HL-60 (cell line): ENCODE measurements around the gene TIMP3.
"Not testable (repeated sequence)": the region's sequence is repeated elsewhere in the genome, so short reads cannot be mapped to it uniquely, and the experiment has no call there.

Source experiments
- CTCF ChIP-seq: IDR thresholded peaks from one replicate; pipeline ENCODE4 v1.5.1; 2011; ENCODE audit warnings: low read length, control low read depth, inconsistent platforms; ENCODE audit not compliant: insufficient read depth
- GABPA ChIP-seq: IDR thresholded peaks from 2 replicates; pipeline ENCODE4 v1.6.1; 2012; ENCODE audit warnings: low read depth
- POLR2AphosphoS5 ChIP-seq: IDR thresholded peaks from 2 replicates; pipeline ENCODE4 v1.6.1; 2012; ENCODE audit warnings: low read depth
- REST ChIP-seq: IDR thresholded peaks from 2 replicates; pipeline ENCODE4 v1.6.1; 2012; ENCODE audit warnings: low read depth; ENCODE audit not compliant: insufficient replicate concordance
- SPI1 ChIP-seq: IDR thresholded peaks from 2 replicates; pipeline ENCODE4 v1.6.1; 2012; ENCODE audit warnings: low read depth, mild to moderate bottlenecking, borderline replicate concordance

GRCh38 chr22:32873604-32874003 is 72.1 kb downstream of the TIMP3 start:
- not testable (repeated sequence) for TF ChIP-seq CTCF, REST, POLR2AphosphoS5, GABPA, SPI1
